HepG2 (cell line): ENCODE measurements around the gene EEFSEC. TPM values are rescaled to one million over a fixed set of nuclear protein-coding genes. Genes with fewer than 3 reads are reported as not detected.

Source experiments
- ATF6 ChIP-seq: sonication (generic); formaldehyde crosslinking; conservative IDR thresholded peaks from 2 replicates; pipeline ENCODE4 v1.4.0; 2020; ENCODE audit warnings: missing genetic modification reagents
- FOXA3 ChIP-seq: IDR thresholded peaks from 2 replicates; pipeline ENCODE4 v1.6.1; 2016; ENCODE audit warnings: missing genetic modification reagents, missing compliant biosample characterization
- GABPA ChIP-seq, 2 experiments: IDR thresholded peaks; 2 replicates each; pipeline ENCODE4 v1.6.1; 2011 to 2016; ENCODE audit warnings: low read depth in 2 of 2, low read length in 1 of 2, missing biosample characterization in 1 of 2, missing genetic modification characterization in 1 of 2
- HOMEZ ChIP-seq: IDR thresholded peaks from 2 replicates; pipeline ENCODE4 v1.6.1; 2016; ENCODE audit warnings: low read depth
- HOXA5 ChIP-seq: sonication (generic); formaldehyde crosslinking; IDR thresholded peaks from 2 replicates; pipeline ENCODE4 v1.4.0; 2020; ENCODE audit warnings: missing genetic modification reagents
- KIAA2018 ChIP-seq: sonication (generic); formaldehyde crosslinking; IDR thresholded peaks from 2 replicates; pipeline ENCODE4 v1.5.0; 2020; ENCODE audit warnings: mild to moderate bottlenecking, missing genetic modification reagents, borderline replicate concordance
- KLF15 ChIP-seq: sonication (generic); formaldehyde crosslinking; IDR thresholded peaks from 2 replicates; pipeline ENCODE4 v1.8.1; 2023; ENCODE audit warnings: borderline replicate concordance, mild to moderate bottlenecking, inconsistent platforms, missing genetic modification reagents, mixed read lengths
- MYC ChIP-seq: sonication (generic); formaldehyde crosslinking; IDR thresholded peaks from 2 replicates; pipeline ENCODE4 v1.9.0; 2021; ENCODE audit warnings: missing genetic modification reagents, borderline replicate concordance
- NR2F2 ChIP-seq: IDR thresholded peaks from 2 replicates; pipeline ENCODE4 v1.6.1; 2012; ENCODE audit warnings: low read depth, inconsistent platforms, borderline replicate concordance
- PPARG ChIP-seq: conservative IDR thresholded peaks from 2 replicates; pipeline ENCODE4 v1.6.1; 2016; ENCODE audit warnings: missing biosample characterization, missing genetic modification reagents
- SOX5 ChIP-seq: IDR thresholded peaks from 2 replicates; pipeline ENCODE4 v1.6.1; 2016; ENCODE audit warnings: borderline replicate concordance
- STAG1 ChIP-seq: sonication (generic); formaldehyde crosslinking; IDR thresholded peaks from 2 replicates; pipeline ENCODE4 v1.4.0; 2020; ENCODE audit warnings: missing genetic modification reagents
- TCF7 ChIP-seq: sonication (generic); IDR thresholded peaks from 2 replicates; pipeline ENCODE4 v1.6.1; 2016; ENCODE audit warnings: antibody characterized with exemption, low read depth
- ZNF414 ChIP-seq: sonication (generic); formaldehyde crosslinking; IDR thresholded peaks from 2 replicates; pipeline ENCODE4 v1.5.0; 2020; ENCODE audit warnings: missing genetic modification reagents
- ZNF543 ChIP-seq: sonication (generic); formaldehyde crosslinking; IDR thresholded peaks from 2 replicates; pipeline ENCODE4 v1.4.0; 2020; ENCODE audit warnings: mild to moderate bottlenecking, missing genetic modification reagents
- ZNF550 ChIP-seq: sonication (generic); formaldehyde crosslinking; IDR thresholded peaks from 2 replicates; pipeline ENCODE4 v1.4.0; 2020; ENCODE audit warnings: mild to moderate bottlenecking, missing genetic modification reagents, borderline replicate concordance
- polyA plus RNA-seq, 8 experiments: library from polyadenylated mRNA; depleted of rRNA in 3 of 8; stranded (reverse) in 7 of 8; unstranded in 1 of 8; fragments of >200 nt; fragmentation: Illumina TruSeq in 4 of 8; extraction: Trizol in 4 of 8; gene quantifications; 2 replicates each; pipeline versions ENCODE4 v1.2.1 to v1.2.3, GENCODE V29; 2011 to 2016; ENCODE audit warnings: low read depth in 4 of 8, missing spikeins in 1 of 8, mixed read lengths in 1 of 8; ENCODE audit not compliant: insufficient read depth in 1 of 8
- total RNA-seq, 5 experiments: library from RNA; depleted of rRNA; stranded (reverse); fragments of >200 nt; fragmentation: Illumina TruSeq; extraction: Trizol; gene quantifications; 2 replicates each; pipeline ENCODE4 v1.2.3, GENCODE V29; 2016; ENCODE audit warnings: low read depth in 1 of 5

The EEFSEC gene
- total and polyA plus RNA-seq, 2 of the 13 experiments (the other 11 are each of a cell fraction or from before 2014, with no cell fraction given): 6.4 to 24.2 TPM

GRCh38 chr3:128167973-128168674 is 14.8 kb downstream of the EEFSEC start (continued):
- TF ChIP-seq KIAA2018 (CRISPR knock-in tag): no peak
- TF ChIP-seq TCF7: peak; percentile 77
- no peak for TF ChIP-seq ATF6 (CRISPR knock-in tag)
- TF ChIP-seq ZNF414 (CRISPR knock-in tag): 0 out of 2 replicates have a peak, but pooled peaks have one; percentile 57
- TF ChIP-seq ZNF550: no peak
- TF ChIP-seq KLF15 (CRISPR knock-in tag): no peak; the same call in 1 of the 2 replicates
- peak; percentile 33; the same call in 1 of the 2 replicates for TF ChIP-seq STAG1 (CRISPR knock-in tag)
- TF ChIP-seq ZNF543 (CRISPR knock-in tag): peak; percentile 16; the same call in 1 of the 2 replicates
- TF ChIP-seq PPARG (CRISPR knock-in tag): peak; percentile 94
- TF ChIP-seq NR2F2: peak; percentile 82
- peak; percentile 51; the same call in 1 of the 2 replicates for TF ChIP-seq MYC (CRISPR knock-in tag)
- TF ChIP-seq HOXA5 (CRISPR knock-in tag): no peak
- TF ChIP-seq GABPA (IDR thresholded peaks at IDR 0.05; ENCODE audit: low read depth, low read length): no peak
- TF ChIP-seq GABPA (CRISPR knock-in tag; IDR thresholded peaks at IDR 0.05; ENCODE audit: low read depth): peak; percentile 54; the same call in 1 of the 2 replicates
- peak; percentile 60; the same call in 1 of the 2 replicates for TF ChIP-seq HOMEZ
- peak; percentile 89 for TF ChIP-seq SOX5 (CRISPR knock-in tag)
- TF ChIP-seq FOXA3: peak; percentile 86
